ENCODE results near the gene PCLO. TPM values are rescaled to one million over a fixed set of nuclear protein-coding genes. Genes with fewer than 3 reads are reported as not detected.

Gene PCLO
- total and polyA plus RNA-seq, 2 of the 8 experiments (the other 6 are each of a cell fraction or from before 2014, with no cell fraction given), result 1.5 to 3.2 TPM

DNA sequence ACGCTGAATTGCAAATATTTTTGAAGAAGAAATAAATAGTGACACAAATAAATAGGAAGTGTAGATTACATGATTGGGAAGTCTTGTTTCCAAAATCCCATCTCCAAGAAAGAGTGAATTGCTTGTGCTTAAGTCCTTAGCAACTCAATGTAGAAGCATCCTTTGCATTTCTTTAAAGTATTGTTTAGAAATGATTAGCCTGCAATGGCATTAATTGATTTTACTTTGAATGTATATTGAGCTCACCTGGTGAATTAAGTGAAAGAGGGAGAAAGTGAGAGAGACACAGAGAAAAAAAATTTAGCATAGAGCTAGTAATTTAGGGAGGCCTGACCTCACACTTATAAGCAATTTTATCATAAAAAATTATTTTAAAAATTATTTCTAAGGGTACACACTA is 49.0 kb upstream of the PCLO start (continued):
- TF ChIP-seq SIN3A (conservative IDR thresholded peaks at IDR 0.05 in 1 of 2, IDR thresholded peaks at IDR 0.05 in 1 of 2; ENCODE audit: low read depth in 1 of 2, low read length in 2 of 2) (no peak), EP300 (IDR thresholded peaks at IDR 0.05; ENCODE audit: borderline replicate concordance in 1 of 2, low read depth in 2 of 2, low read length in 2 of 2) (peak in 1 of 2 experiments; percentile 90; a peak in 2 of 3 replicates), SUZ12 (IDR thresholded peaks at IDR 0.05; ENCODE audit: low read length) (no peak), SP2 (IDR thresholded peaks at IDR 0.05; ENCODE audit: low read length) (no peak), BRCA1 (IDR thresholded peaks at IDR 0.05; ENCODE audit: low read depth, low read length) (no peak), BCL11A (IDR thresholded peaks at IDR 0.05; ENCODE audit: low read depth in 2 of 2, low read length in 2 of 2) (peak in 1 of 2 experiments; percentile 73), JUND (IDR thresholded peaks at IDR 0.05; ENCODE audit: low read length) (no peak), POU5F1 (IDR thresholded peaks at IDR 0.05; ENCODE audit: low read depth, low read length) (peak; percentile 84), USF2 (IDR thresholded peaks at IDR 0.05; ENCODE audit: low read length) (no peak), SRF (IDR thresholded peaks at IDR 0.05; ENCODE audit: low read depth, low read length) (no peak), SP1 (IDR thresholded peaks at IDR 0.05; ENCODE audit: low read depth, low read length) (0 out of 2 replicates have a peak, but pooled peaks have one; percentile 48)
